Stimulated activated naive CD8-positive, alpha-beta T cell treated with anti-CD3 and anti-CD28 coated beads, Interleukin-15, Interleukin-2, amounts not matched to agents 100 ng/mL and 50 ng/mL, for 24 hours (primary cell): ENCODE data around the gene IFT57.
"Not testable (repeated sequence)": the region's sequence is repeated elsewhere in the genome, so short reads cannot be mapped to it uniquely, and the experiment has no call there.

Source experiments
- H3K27ac Mint-ChIP-seq: one replicate; pipeline ENCODE4 v1.8.0; 2021; ENCODE audit warnings: mild to moderate bottlenecking, mixed read lengths
- H3K27me3 Mint-ChIP-seq: one replicate; pipeline ENCODE4 v1.8.0; 2021; ENCODE audit warnings: mixed read lengths
- H3K36me3 Mint-ChIP-seq: one replicate; pipeline ENCODE4 v1.8.0; 2021; ENCODE audit warnings: low read depth, mixed read lengths
- H3K4me1 Mint-ChIP-seq: one replicate; pipeline ENCODE4 v1.8.0; 2021; ENCODE audit warnings: low read depth, mixed read lengths
- H3K4me3 Mint-ChIP-seq: one replicate; pipeline ENCODE4 v1.8.0; 2021; ENCODE audit warnings: mild to moderate bottlenecking, mixed read lengths
- H3K9me3 Mint-ChIP-seq: one replicate; pipeline ENCODE4 v1.8.0; 2021; ENCODE audit warnings: mixed read lengths

IFT57 gene

DNA sequence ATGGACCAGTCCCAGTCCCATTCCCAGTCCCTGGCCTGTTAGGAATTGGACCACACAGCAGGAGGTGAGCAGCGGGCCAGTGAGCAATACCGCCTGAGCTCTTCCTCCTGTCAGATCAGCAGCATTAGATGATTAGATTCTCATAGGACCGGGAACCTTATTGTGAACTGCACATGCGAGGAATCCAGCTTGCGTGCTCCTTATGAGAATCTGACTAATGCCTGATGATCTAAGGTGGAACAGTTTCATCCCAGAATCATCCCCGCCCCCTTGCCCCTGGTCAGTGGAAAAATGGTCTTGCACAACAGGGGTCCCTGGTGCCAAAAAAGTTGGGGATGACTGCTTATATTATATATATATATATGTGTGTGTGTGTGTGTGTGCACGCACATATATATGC, 63.1 kb downstream of the IFT57 start:
- no peaks in the 10 kb centered on the region for H3K27me3 Mint-ChIP-seq
- peaks cover 11% of the 10 kb centered on the region for H3K4me1 Mint-ChIP-seq
- peaks cover 22% of the 10 kb centered on the region for H3K36me3 Mint-ChIP-seq
- no peak overlapping the region for H3K4me3 Mint-ChIP-seq
- H3K9me3 Mint-ChIP-seq: no peaks in the 10 kb centered on the region
- no peak overlapping the region for H3K27ac Mint-ChIP-seq

DNA sequence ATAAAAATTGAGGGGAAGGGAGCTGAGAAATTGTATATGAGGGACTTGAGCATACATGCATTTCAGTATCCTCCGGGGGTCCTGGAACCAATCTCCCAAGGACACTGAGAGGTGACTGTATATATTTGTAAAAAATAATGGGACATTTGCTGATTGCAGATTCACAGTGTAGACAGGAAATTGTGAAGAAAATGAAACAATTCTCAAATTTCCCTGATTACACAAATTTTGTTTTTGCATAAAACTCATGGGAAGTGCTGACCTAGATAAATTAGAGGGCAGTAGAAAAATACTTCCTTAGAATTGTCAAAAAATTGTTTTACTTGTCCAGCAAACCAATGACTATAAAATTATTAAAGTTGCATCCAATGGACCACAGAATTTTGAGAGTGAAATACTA, 64.0 kb downstream of the IFT57 start:
- H3K27ac Mint-ChIP-seq: no peak overlapping the region
- peaks cover 12% of the 10 kb centered on the region for H3K4me1 Mint-ChIP-seq
- H3K27me3 Mint-ChIP-seq: no peaks in the 10 kb centered on the region
- peaks cover 22% of the 10 kb centered on the region for H3K36me3 Mint-ChIP-seq
- H3K4me3 Mint-ChIP-seq: no peak overlapping the region
- no peaks in the 10 kb centered on the region for H3K9me3 Mint-ChIP-seq

DNA sequence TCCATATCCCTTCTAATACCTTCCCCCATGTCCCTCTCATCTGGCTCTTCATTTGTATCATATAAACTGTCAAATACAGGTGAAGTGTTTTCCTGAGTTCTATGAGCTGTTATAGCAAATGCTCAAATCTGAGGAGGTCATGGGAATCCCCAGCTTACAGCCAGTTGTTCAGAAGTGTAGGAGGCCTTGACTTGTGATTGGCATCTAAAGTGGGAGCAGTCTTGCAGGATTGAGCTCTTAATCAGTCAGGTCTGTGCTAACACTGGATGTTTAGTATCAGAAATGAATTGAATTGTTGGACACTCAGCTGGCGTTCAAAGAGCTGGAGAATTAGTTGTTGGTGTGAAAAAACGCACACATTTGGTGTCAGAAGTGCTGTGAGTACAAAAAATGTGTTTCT, 65.0 kb downstream of the IFT57 start:
- no peaks in the 10 kb centered on the region for H3K9me3 Mint-ChIP-seq
- H3K36me3 Mint-ChIP-seq: peaks cover 17% of the 10 kb centered on the region
- no peak overlapping the region for H3K4me3 Mint-ChIP-seq
- no peaks in the 10 kb centered on the region for H3K27me3 Mint-ChIP-seq
- H3K27ac Mint-ChIP-seq: no peak overlapping the region
- H3K4me1 Mint-ChIP-seq: peaks cover 19% of the 10 kb centered on the region

DNA sequence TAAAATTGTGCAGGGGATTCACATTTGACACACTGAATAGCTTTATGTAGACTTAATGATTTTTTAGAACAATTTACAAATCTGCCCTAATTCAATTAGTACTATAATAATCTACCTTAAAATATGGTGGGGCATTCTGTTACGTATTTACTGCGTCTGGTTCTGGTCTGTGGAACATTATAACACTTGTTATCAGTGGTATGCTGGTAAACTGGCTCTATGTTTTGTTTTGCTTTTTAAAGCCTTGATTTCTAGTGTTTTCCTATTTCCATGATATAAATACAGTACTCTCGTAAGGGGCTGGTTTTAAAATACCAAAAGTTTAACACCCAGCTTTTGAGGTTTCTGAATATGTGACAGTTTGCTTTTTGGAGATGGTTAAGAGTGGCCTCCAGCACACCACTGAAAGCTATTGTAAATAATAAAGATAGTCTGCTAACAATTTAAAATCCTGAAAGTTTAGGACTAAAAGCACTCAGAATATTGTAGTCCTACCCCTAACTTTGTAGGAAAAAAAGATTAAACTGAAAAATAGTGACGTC, 65.8 kb downstream of the IFT57 start:
- Mint-ChIP-seq H3K4me1 (peaks cover 19% of the 10 kb centered on the region), H3K9me3 (no peaks in the 10 kb centered on the region), H3K36me3 (peaks cover 17% of the 10 kb centered on the region), H3K4me3 (no peak overlapping the region), H3K27me3 (no peaks in the 10 kb centered on the region), H3K27ac (no peak overlapping the region)

DNA sequence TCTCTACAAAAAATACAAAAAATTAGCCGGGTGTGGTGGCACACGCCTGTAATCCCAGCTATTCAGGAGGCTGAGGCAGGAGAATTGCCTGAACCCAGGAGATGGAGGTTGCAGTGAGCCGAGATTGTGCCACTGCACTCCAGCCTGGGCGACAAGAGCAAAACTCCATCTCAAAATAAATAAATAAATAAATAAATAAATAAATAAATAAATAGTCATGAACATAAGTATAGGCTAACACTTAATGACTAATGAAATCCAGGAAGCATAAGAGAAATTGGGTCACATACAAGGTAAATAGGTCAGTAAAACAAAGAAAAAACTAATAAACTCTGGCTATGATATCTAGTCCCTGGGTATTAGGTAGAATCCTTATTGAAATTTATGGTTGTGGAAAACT, 66.6 kb downstream of the IFT57 start:
- H3K9me3 Mint-ChIP-seq, H3K4me3 Mint-ChIP-seq, H3K27ac Mint-ChIP-seq, H3K27me3 Mint-ChIP-seq: not testable (repeated sequence)
- H3K36me3 Mint-ChIP-seq: peaks cover 12% of the 10 kb centered on the region
- H3K4me1 Mint-ChIP-seq: peaks cover 19% of the 10 kb centered on the region

DNA sequence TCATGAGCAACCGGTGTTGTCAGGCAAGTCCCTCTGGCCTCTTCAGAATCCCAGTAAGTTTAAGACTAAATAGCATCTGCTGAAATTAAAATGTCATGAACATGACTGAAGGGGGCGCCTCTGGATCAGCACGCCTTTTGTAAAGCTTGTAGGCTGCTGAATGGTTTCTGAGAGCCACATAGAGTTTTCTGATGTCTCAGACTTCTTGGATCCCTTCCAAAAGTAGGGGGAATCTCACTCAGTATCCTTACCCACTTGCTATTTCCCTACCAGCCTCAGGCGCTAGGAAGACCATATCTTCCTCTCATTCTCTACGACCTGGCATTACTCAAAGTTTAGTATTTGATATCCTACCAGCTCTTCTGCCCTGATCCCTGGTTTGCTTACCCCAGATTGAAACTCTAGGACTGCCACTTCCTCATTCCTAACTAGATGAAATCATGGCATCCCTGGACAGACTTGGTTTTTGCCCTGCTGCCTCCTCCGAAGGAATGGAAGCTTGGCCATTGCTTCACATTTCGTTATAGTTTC, 68.7 kb downstream of the IFT57 start:
- H3K9me3 Mint-ChIP-seq: no peaks in the 10 kb centered on the region
- no peak overlapping the region for H3K4me3 Mint-ChIP-seq
- peaks cover 19% of the 10 kb centered on the region for H3K4me1 Mint-ChIP-seq
- no peak overlapping the region for H3K27ac Mint-ChIP-seq
- H3K36me3 Mint-ChIP-seq: no peaks in the 10 kb centered on the region
- no peaks in the 10 kb centered on the region for H3K27me3 Mint-ChIP-seq

DNA sequence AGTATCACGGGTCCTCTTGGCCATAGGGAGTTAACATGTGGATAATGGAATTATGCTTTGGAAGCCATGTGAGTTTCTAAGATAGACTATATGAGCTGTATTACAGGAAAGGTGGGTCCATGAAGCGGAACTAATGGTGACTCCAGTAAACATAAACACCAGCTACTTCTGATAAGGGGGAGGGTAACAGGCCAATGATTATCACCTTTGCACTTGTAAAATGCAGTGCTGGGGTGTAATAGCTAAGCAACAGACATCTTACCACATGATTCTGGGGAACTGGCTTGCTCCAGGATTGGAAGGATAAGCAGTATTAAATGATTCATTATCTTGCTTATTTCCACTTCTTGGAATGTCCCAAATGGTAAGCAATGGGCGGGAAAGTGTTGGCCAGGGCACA, 70.0 kb downstream of the IFT57 start:
- H3K4me3 Mint-ChIP-seq: no peak overlapping the region
- no peaks in the 10 kb centered on the region for H3K36me3 Mint-ChIP-seq
- H3K27ac Mint-ChIP-seq: no peak overlapping the region
- H3K4me1 Mint-ChIP-seq: peaks cover 16% of the 10 kb centered on the region
- H3K9me3 Mint-ChIP-seq: no peaks in the 10 kb centered on the region
- H3K27me3 Mint-ChIP-seq: no peaks in the 10 kb centered on the region

DNA sequence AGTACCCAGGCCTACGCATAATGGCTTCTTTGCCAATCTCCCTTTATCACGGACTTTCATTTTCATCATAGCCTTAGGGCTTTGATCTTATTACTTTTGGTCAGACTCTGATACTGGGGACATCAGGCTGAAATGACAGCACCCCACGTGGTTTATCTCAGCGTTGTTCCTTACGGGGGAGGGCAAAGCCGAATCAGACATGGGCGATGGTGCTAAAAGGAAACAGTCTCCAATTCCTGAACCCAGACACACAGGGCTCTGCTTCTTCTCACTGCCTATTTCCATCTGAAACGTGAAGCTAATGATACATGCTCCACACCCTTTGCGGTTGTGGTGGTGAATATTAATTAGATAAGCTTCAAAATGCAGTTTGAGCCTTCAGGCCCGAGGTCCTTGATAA, 72.0 kb downstream of the IFT57 start:
- Mint-ChIP-seq H3K9me3 (peaks cover 10% of the 10 kb centered on the region), H3K4me1 (peaks cover 8% of the 10 kb centered on the region), H3K36me3 (peaks cover 14% of the 10 kb centered on the region), H3K27me3 (no peaks in the 10 kb centered on the region), H3K4me3 (no peak overlapping the region), H3K27ac (no peak overlapping the region)

DNA sequence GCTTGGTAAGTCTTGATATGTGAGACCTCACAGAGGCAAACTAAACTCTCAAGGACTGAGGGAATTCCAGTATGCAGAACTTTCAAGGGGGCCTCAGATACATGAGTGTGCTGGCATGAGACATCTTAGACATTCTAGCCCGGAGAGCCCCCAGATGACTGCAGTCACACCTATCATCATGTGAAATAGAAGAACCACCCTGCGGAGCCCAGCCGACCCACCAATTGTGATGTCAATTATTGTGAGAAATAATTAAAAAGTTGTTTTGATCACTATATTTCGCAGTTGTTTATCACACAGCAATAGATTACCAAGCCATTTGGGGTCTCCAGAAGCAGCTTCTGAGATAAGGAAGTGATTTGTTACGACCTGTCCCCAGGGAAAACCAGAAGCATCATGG, 76.1 kb downstream of the IFT57 start:
- H3K27me3 Mint-ChIP-seq: no peaks in the 10 kb centered on the region
- no peak overlapping the region for H3K4me3 Mint-ChIP-seq
- peaks cover 27% of the 10 kb centered on the region for H3K36me3 Mint-ChIP-seq
- H3K4me1 Mint-ChIP-seq: peaks cover 4% of the 10 kb centered on the region
- H3K27ac Mint-ChIP-seq: no peak overlapping the region
- peaks cover 16% of the 10 kb centered on the region for H3K9me3 Mint-ChIP-seq

DNA sequence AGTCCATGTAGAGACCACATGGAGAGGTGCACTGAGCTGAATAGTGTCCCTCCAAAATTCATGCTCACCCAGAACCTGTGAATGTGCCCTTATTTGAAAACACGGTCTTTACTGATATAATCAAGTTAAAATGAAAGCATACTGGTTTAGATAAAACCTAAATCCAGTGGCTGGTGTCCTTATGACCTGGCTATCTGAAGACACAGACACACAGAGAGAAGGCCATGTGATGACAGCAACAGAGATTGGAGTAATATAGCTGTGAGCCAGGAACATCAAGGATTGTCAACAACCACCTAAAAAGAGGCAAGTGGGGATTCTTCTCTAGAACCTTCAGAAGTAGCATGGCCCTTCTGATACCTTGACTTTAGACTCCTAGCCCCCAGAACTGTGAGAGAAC, 76.6 kb downstream of the IFT57 start:
- no peak overlapping the region for H3K27ac Mint-ChIP-seq

DNA sequence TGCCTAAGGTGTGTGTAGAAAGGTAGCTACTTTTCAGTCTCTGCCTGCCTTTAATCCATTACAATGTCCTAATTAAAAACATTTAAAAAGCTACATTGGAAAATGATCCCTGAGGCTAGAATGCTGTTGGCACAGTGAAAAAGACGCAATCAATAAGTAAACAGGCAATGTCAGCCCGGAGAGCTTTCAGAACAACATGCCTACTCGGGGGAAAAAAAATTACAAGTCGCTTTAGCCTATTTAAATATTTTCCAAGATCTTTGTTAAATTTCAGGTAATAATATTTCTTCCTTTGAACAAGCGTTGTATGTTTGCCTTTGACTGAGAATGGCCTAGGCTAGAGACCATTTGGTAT, 84.8 kb downstream of the IFT57 start:
- Mint-ChIP-seq H3K36me3 (peaks cover 86% of the 10 kb centered on the region), H3K9me3 (peaks cover 5% of the 10 kb centered on the region), H3K27ac (no peak overlapping the region), H3K4me3 (no peak overlapping the region), H3K27me3 (no peaks in the 10 kb centered on the region), H3K4me1 (peaks cover 63% of the 10 kb centered on the region)

More for the DNA sequence above, 76.6 kb downstream of the IFT57 start:
- peaks cover 33% of the 10 kb centered on the region for H3K36me3 Mint-ChIP-seq
- peaks cover 4% of the 10 kb centered on the region for H3K4me1 Mint-ChIP-seq
- peaks cover 16% of the 10 kb centered on the region for H3K9me3 Mint-ChIP-seq
- H3K27me3 Mint-ChIP-seq: no peaks in the 10 kb centered on the region
- H3K4me3 Mint-ChIP-seq: no peak overlapping the region

DNA sequence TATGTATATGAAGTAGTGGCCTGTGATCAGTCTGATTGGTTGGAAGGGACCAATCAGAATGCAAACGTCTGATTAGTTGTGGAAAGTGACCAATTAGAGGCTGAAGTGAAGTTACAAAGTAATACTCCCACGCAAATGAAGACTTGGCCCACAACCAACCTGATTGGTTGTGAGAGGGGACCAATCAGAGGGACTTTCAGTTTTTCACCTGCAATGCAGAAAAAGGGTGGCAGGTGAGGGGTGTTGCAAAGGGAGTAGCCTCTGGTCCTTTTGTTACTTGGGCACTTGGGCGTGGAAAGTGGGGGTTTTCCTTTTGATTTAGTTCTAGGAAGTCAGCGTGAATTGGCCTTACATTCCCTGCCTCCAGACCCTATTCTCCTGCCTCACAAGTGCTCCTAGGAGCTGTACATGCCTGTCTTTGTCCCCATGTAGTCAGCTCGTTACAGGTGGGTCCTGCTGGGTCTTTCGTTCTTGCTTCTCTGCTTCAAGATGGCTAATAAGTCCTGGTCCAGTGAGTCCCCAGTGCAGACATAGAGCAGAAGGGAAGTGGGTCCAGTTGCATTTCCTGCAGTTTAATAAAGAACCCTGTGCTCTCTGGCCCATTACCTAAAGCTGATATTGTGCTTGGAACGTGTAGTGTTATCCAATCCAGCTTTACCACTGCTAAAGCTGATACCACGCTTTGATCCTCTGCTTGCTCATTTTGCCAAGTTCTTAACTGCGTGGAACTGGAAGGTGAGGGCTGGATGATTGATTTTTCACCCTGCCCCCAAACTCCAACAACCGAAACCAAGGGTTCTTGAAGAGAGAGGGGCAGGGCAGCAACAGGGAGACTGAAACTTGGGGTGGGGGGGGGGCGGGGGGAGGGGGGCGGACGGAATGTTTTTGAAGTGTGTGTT, 85.4 kb downstream of the IFT57 start:
- Mint-ChIP-seq H3K9me3 (peaks cover 5% of the 10 kb centered on the region), H3K27ac (peak overlapping the region; percentile 77), H3K36me3 (peaks cover 92% of the 10 kb centered on the region), H3K27me3 (no peaks in the 10 kb centered on the region), H3K4me3 (peak overlapping the region; percentile 28), H3K4me1 (peaks cover 69% of the 10 kb centered on the region)

DNA sequence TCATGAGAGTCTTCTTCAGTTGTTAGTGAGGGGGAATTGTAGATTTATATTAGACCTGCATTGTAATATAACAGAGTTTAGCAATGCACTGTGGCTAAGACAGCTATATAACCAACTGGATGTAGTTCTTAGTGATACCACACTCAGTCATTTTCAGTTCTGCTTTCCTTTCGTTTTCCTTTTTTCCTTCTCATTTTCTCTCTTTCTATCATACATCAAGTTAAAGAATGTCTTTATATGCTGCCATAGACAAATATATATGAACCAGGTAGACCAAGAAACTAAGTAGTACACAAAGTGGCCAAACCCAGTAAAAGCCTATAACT, 87.7 kb downstream of the IFT57 start:
- Mint-ChIP-seq H3K4me1 (peaks cover 90% of the 10 kb centered on the region), H3K36me3 (peaks cover 84% of the 10 kb centered on the region), H3K27ac (peak overlapping the region; percentile 84), H3K9me3 (peaks cover 5% of the 10 kb centered on the region), H3K27me3 (no peaks in the 10 kb centered on the region), H3K4me3 (peak overlapping the region; percentile 35)

DNA sequence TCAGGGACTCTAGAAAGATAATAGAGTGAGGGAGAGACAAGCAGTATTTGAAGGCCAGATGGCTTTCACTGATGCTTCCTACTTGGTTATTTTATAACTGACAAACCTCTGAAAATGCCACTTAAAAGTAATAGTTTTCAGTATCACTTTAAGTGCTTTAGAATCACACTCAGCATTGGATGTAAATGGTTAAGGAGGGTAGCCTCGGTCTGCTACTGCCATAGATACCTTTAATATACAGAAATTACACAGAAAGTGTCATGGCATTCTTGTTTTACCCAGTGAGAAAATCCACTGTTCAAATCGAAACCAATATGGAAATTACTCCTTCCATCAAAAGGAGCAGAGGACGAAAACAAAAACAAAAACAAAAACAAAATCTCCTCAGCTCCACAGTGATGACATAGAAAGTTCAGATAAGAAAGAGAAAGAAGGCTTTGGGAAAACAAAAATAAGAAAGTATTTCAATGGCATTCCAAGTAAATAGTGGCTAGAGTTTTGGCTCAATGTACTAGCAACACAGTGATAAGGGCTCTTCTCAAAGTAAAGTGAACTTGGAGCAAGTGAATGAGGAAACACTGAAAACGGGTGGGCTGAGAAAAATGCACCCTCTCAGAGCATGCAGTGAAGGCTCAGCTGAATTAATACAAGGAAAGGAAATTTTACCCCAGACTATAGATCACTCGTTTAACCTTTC, 88.2 kb downstream of the IFT57 start:
- H3K4me3 Mint-ChIP-seq: peak overlapping the region; percentile 35
- H3K27me3 Mint-ChIP-seq: no peaks in the 10 kb centered on the region
- peaks cover 5% of the 10 kb centered on the region for H3K9me3 Mint-ChIP-seq
- H3K36me3 Mint-ChIP-seq: peaks cover 84% of the 10 kb centered on the region
- H3K27ac Mint-ChIP-seq: peak overlapping the region; percentile 84
- peaks cover 93% of the 10 kb centered on the region for H3K4me1 Mint-ChIP-seq

DNA sequence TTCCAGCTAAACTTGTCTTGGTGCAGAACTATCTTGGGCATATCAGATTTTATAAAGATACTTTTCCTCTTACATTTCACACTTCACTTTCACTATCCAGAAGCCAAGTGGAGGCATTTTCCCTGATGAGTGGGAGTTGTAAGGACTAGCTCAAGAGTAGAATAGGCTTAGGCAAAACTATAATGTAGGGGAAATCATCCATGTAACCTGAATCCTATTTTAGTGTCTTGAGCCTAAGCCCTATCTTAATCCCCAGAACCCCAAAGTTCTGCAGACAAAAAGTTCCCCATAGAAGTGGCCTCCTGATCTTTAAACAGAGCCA, 89.2 kb downstream of the IFT57 start:
- Mint-ChIP-seq H3K27ac (peak overlapping the region; percentile 84), H3K9me3 (peaks cover 12% of the 10 kb centered on the region), H3K27me3 (no peaks in the 10 kb centered on the region), H3K36me3 (peaks cover 84% of the 10 kb centered on the region), H3K4me1 (peaks cover 99% of the 10 kb centered on the region), H3K4me3 (peak overlapping the region; percentile 38)
